HepG2 (cell line): ENCODE data around the gene AMPD2. TPM values are rescaled to one million over a fixed set of nuclear protein-coding genes. Genes with fewer than 3 reads are reported as not detected.

Experiments
- FOXA3 ChIP-seq: IDR thresholded peaks from 2 replicates; pipeline ENCODE4 v1.6.1; 2016; ENCODE audit warnings: missing genetic modification reagents, missing compliant biosample characterization
- NFIB ChIP-seq: sonication (generic); formaldehyde crosslinking; IDR thresholded peaks from 2 replicates; pipeline ENCODE4 v1.9.0; 2021; ENCODE audit warnings: missing genetic modification reagents, mild to moderate bottlenecking, borderline replicate concordance
- PHB2 ChIP-seq: fragments of 450-650 bp; IDR thresholded peaks from 2 replicates; pipeline ENCODE4 v1.6.1; 2018; ENCODE audit not compliant: partially characterized antibody
- RBM39 ChIP-seq: fragments of 200-400 bp; formaldehyde crosslinking; IDR thresholded peaks from one replicate; pipeline ENCODE4 v1.6.1; 2018; ENCODE audit warnings: antibody characterized with exemption, mild to moderate bottlenecking, low read depth, low read length; ENCODE audit not compliant: poor library complexity, severe bottlenecking
- STAT5B ChIP-seq: sonication (generic); formaldehyde crosslinking; IDR thresholded peaks from 2 replicates; pipeline ENCODE4 v1.4.0; 2020; ENCODE audit warnings: missing genetic modification reagents
- TAF15 ChIP-seq: fragments of 200-400 bp; formaldehyde crosslinking; IDR thresholded peaks from one replicate; pipeline ENCODE4 v1.6.1; 2018; ENCODE audit warnings: mild to moderate bottlenecking, low read depth, low read length; ENCODE audit not compliant: poor library complexity, severe bottlenecking
- TBL1XR1 ChIP-seq: fragments of 150-350 bp; IDR thresholded peaks from 2 replicates; pipeline ENCODE4 v1.6.1; 2014; ENCODE audit warnings: borderline replicate concordance, low read length; ENCODE audit not compliant: partially characterized antibody
- TRIM24 ChIP-seq: sonication (generic); formaldehyde crosslinking; IDR thresholded peaks from 2 replicates; pipeline ENCODE4 v1.8.0; 2022; ENCODE audit warnings: mild to moderate bottlenecking, missing genetic modification reagents
- ZKSCAN5 ChIP-seq: sonication (generic); formaldehyde crosslinking; IDR thresholded peaks from 2 replicates; pipeline ENCODE4 v1.5.1; 2020; ENCODE audit warnings: mild to moderate bottlenecking, missing genetic modification reagents
- ZMYM3 ChIP-seq: sonication (generic); formaldehyde crosslinking; IDR thresholded peaks from 2 replicates; pipeline ENCODE4 v1.5.1; 2020; ENCODE audit warnings: mild to moderate bottlenecking, missing genetic modification reagents
- ZNF10 ChIP-seq: sonication (generic); formaldehyde crosslinking; IDR thresholded peaks from 2 replicates; pipeline ENCODE4 v1.4.0; 2020; ENCODE audit warnings: mild to moderate bottlenecking, low read depth, missing genetic modification reagents, borderline replicate concordance
- ZNF3 ChIP-seq: IDR thresholded peaks from 2 replicates; pipeline ENCODE4 v1.7.0; 2017; ENCODE audit warnings: inconsistent platforms
- ZNF331 ChIP-seq: sonication (generic); formaldehyde crosslinking; IDR thresholded peaks from 2 replicates; pipeline ENCODE4 v1.4.0; 2020; ENCODE audit warnings: missing genetic modification reagents
- ZNF563 ChIP-seq: sonication (generic); formaldehyde crosslinking; IDR thresholded peaks from 2 replicates; pipeline ENCODE4 v1.8.0; 2022; ENCODE audit warnings: mild to moderate bottlenecking, moderate library complexity, missing genetic modification reagents
- ZNF567 ChIP-seq: sonication (generic); formaldehyde crosslinking; IDR thresholded peaks from 2 replicates; pipeline ENCODE4 v1.8.1; 2023; ENCODE audit warnings: mild to moderate bottlenecking, missing genetic modification reagents, borderline replicate concordance
- ZNF589 ChIP-seq: sonication (generic); formaldehyde crosslinking; conservative IDR thresholded peaks from 2 replicates; pipeline ENCODE4 v1.8.0; 2022; ENCODE audit warnings: mild to moderate bottlenecking, moderate library complexity, missing genetic modification reagents
- ZNF709 ChIP-seq: sonication (generic); formaldehyde crosslinking; IDR thresholded peaks from 2 replicates; pipeline ENCODE4 v1.5.0; 2020; ENCODE audit warnings: mild to moderate bottlenecking, missing genetic modification reagents
- ZNF761 ChIP-seq: sonication (generic); formaldehyde crosslinking; conservative IDR thresholded peaks from 2 replicates; pipeline ENCODE4 v1.4.0; 2020; ENCODE audit warnings: mild to moderate bottlenecking, missing genetic modification reagents
- ZSCAN20 ChIP-seq: sonication (generic); formaldehyde crosslinking; IDR thresholded peaks from 2 replicates; pipeline ENCODE4 v1.4.0; 2020; ENCODE audit warnings: missing genetic modification reagents, mild to moderate bottlenecking, borderline replicate concordance
- polyA plus RNA-seq, 8 experiments: library from polyadenylated mRNA; depleted of rRNA in 3 of 8; stranded (reverse) in 7 of 8; unstranded in 1 of 8; fragments of >200 nt; fragmentation: Illumina TruSeq in 4 of 8; extraction: Trizol in 4 of 8; gene quantifications; 2 replicates each; pipeline versions ENCODE4 v1.2.1 to v1.2.3, GENCODE V29; 2011 to 2016; ENCODE audit warnings: low read depth in 4 of 8, missing spikeins in 1 of 8, mixed read lengths in 1 of 8; ENCODE audit not compliant: insufficient read depth in 1 of 8
- total RNA-seq, 5 experiments: library from RNA; depleted of rRNA; stranded (reverse); fragments of >200 nt; fragmentation: Illumina TruSeq; extraction: Trizol; gene quantifications; 2 replicates each; pipeline ENCODE4 v1.2.3, GENCODE V29; 2016; ENCODE audit warnings: low read depth in 1 of 5
- TF ChIP-seq, protein P1 (sequence below): IDR thresholded peaks from 2 replicates; pipeline ENCODE4 v1.6.1; 2016
- TF ChIP-seq, protein P2 (sequence below): IDR thresholded peaks from 2 replicates; pipeline ENCODE4 v1.6.1; 2016
- TF ChIP-seq, protein P3 (sequence below): sonication (generic); formaldehyde crosslinking; IDR thresholded peaks from 2 replicates; pipeline ENCODE4 v1.9.0; 2021; ENCODE audit warnings: missing genetic modification reagents, borderline replicate concordance
- TF ChIP-seq, protein P4 (sequence below): IDR thresholded peaks from 2 replicates; pipeline ENCODE4 v1.6.1; 2016; ENCODE audit warnings: low read depth

The AMPD2 gene
- total and polyA plus RNA-seq, 2 of the 13 experiments (the other 11 are each of a cell fraction or from before 2014, with no cell fraction given): 62.3 to 82.0 TPM

DNA sequence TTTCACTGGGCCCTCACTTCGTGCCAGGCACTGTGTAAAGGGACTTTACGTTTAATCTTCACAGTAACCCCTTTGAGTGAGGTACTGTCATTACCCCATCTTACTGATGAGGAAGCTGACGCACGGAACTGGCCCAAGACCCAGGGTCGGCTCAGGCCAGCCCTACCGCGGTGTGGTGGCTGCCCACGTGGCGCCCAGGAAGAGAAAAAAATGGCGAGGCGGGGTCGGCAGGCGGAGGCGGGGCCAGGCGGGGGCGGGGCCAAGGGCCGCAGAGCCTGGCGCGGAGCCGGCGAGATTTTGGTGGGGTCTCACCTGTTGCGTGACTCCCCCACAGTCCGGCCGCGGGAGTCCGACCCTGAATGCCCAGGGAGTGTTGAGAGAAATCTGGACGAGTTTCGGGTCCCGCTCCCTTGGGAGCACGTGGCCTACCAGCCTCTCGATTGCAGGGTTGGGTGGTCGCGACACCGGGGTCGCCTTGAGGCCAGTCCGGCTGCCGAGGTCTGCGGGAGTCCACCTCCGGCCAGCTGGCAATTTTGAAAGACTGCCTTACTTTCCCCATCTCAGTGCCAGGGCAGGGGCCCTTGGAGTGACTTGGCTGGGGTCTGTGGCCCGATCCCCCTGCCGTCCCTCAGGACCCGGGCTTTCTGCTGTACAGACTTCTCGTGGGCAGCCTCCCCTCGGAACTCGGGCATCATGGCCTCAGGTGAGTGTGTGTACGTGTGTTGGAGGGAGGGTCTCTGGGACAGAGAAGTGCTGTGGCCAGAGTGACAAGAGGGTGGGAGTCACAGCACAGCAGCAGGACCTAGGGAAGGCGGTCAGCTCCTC lies at the start of gene AMPD2, which contains the start of gene GNAT2 (continued):
- TF ChIP-seq ZNF761 (CRISPR knock-in tag) (no peak), ZNF709 (CRISPR knock-in tag) (no peak), TBL1XR1 (no peak), STAT5B (CRISPR knock-in tag) (no peak), NFIB (CRISPR knock-in tag) (no peak), ZNF3 (CRISPR knock-in tag) (no peak), ZNF331 (CRISPR knock-in tag) (0 out of 2 replicates have a peak, but pooled peaks have one; percentile 17), ZKSCAN5 (CRISPR knock-in tag) (no peak), ZMYM3 (0 out of 2 replicates have a peak, but pooled peaks have one; percentile 17), TRIM24 (CRISPR knock-in tag) (no peak), ZNF10 (CRISPR knock-in tag) (no peak), RBM39 (no peak), ZNF589 (CRISPR knock-in tag) (no peak), ZSCAN20 (CRISPR knock-in tag) (0 out of 2 replicates have a peak, but pooled peaks have one; percentile 65), FOXA3 (CRISPR knock-in tag) (no peak), ZNF563 (CRISPR knock-in tag) (0 out of 2 replicates have a peak, but pooled peaks have one; percentile 13), TAF15 (peak; percentile 17), ZNF567 (CRISPR knock-in tag) (no peak), PHB2 (no peak)
- TF ChIP-seq, protein P1, sequence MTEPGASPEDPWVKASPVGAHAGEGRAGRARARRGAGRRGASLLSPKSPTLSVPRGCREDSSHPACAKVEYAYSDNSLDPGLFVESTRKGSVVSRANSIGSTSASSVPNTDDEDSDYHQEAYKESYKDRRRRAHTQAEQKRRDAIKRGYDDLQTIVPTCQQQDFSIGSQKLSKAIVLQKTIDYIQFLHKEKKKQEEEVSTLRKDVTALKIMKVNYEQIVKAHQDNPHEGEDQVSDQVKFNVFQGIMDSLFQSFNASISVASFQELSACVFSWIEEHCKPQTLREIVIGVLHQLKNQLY (CRISPR knock-in tag): no peak; the same call in none of the 2 replicates
- TF ChIP-seq, protein P2, sequence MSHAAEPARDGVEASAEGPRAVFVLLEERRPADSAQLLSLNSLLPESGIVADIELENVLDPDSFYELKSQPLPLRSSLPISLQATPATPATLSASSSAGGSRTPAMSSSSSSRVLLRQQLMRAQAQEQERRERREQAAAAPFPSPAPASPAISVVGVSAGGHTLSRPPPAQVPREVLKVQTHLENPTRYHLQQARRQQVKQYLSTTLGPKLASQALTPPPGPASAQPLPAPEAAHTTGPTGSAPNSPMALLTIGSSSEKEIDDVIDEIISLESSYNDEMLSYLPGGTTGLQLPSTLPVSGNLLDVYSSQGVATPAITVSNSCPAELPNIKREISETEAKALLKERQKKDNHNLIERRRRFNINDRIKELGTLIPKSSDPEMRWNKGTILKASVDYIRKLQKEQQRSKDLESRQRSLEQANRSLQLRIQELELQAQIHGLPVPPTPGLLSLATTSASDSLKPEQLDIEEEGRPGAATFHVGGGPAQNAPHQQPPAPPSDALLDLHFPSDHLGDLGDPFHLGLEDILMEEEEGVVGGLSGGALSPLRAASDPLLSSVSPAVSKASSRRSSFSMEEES (CRISPR knock-in tag): no peak; the same call in 1 of the 2 replicates
- TF ChIP-seq, protein P3, sequence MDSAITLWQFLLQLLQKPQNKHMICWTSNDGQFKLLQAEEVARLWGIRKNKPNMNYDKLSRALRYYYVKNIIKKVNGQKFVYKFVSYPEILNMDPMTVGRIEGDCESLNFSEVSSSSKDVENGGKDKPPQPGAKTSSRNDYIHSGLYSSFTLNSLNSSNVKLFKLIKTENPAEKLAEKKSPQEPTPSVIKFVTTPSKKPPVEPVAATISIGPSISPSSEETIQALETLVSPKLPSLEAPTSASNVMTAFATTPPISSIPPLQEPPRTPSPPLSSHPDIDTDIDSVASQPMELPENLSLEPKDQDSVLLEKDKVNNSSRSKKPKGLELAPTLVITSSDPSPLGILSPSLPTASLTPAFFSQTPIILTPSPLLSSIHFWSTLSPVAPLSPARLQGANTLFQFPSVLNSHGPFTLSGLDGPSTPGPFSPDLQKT (CRISPR knock-in tag): no peak
- TF ChIP-seq, protein P4, sequence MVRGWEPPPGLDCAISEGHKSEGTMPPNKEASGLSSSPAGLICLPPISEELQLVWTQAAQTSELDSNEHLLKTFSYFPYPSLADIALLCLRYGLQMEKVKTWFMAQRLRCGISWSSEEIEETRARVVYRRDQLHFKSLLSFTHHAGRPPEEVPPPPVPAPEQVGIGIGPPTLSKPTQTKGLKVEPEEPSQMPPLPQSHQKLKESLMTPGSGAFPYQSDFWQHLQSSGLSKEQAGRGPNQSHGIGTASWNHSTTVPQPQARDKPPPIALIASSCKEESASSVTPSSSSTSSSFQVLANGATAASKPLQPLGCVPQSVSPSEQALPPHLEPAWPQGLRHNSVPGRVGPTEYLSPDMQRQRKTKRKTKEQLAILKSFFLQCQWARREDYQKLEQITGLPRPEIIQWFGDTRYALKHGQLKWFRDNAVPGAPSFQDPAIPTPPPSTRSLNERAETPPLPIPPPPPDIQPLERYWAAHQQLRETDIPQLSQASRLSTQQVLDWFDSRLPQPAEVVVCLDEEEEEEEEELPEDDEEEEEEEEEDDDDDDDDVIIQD (CRISPR knock-in tag): 0 out of 2 replicates have a peak, but pooled peaks have one; percentile 26
